ENCODE data around the gene SNX32. TPM values are rescaled to one million over a fixed set of nuclear protein-coding genes. Genes with fewer than 3 reads are reported as not detected.

The SNX32 gene
- total RNA-seq, 4 donors from 2014 or later = 0.58 to 2.6 TPM; not detected in 2

DNA sequence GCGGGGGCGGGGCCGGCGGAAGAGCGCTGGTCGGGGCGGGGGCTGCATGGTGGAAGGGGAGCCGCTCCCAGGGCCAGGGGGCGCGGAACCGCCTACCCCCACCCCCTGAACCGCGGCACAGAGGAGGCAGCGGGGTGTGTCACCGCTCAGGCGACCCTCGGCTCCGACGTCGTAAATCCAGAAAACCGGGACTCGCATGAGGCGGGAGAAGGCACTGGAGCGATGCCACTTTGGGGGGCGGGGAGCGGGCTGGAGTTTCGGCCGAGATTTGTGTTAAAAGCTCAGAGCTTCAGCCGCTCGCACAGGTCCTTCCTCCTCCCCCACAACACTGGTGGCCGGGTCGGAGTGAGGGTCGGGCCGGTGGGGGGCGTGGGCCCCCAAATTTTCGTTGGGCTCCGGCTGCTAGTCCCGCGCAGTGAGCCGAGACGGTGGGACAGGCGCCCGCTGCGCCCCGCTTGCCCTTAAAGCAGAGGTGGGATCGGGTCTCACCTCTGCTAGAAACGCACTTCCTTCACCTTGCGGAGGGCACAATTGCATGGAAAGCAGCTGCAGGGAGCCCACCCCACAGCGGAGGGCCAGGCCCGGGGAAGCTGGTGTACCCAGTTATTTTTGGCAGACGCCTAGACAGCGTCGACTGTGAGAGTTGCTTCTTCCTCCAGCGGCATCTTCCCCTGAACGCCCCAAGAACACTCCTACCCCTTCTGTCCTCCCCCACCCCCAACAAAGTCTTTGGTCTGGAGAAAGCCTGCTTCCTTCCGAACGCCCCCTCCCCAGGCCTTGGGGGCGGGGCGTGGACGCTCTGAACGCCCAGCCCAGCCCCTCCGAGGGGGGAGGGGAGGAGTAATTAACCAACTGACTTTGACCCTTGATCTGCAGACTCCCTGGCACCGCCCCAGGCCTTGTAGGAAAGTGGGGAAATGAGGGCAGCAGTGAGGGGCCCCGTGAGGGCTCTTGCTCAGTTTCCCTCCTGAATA lies 45.8 kb upstream of the SNX32 start:
- DNase-seq = no peak
- TF ChIP-seq, protein P1, sequence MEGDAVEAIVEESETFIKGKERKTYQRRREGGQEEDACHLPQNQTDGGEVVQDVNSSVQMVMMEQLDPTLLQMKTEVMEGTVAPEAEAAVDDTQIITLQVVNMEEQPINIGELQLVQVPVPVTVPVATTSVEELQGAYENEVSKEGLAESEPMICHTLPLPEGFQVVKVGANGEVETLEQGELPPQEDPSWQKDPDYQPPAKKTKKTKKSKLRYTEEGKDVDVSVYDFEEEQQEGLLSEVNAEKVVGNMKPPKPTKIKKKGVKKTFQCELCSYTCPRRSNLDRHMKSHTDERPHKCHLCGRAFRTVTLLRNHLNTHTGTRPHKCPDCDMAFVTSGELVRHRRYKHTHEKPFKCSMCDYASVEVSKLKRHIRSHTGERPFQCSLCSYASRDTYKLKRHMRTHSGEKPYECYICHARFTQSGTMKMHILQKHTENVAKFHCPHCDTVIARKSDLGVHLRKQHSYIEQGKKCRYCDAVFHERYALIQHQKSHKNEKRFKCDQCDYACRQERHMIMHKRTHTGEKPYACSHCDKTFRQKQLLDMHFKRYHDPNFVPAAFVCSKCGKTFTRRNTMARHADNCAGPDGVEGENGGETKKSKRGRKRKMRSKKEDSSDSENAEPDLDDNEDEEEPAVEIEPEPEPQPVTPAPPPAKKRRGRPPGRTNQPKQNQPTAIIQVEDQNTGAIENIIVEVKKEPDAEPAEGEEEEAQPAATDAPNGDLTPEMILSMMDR (IDR thresholded peaks at IDR 0.05) = no peak
- TF ChIP-seq POLR2A (IDR thresholded peaks at IDR 0.05) = no peak
- H3K27ac ChIP-seq = no peak overlapping the region
- H3K27me3 ChIP-seq = peaks cover 10 to 27% of the 10 kb centered on the region in 2 donors
- H3K36me3 ChIP-seq = no peaks in the 10 kb centered on the region
- H3K4me1 ChIP-seq = peaks cover 0 to 8% of the 10 kb centered on the region in 2 donors
- no peak overlapping the region for H3K4me3 ChIP-seq
- no peaks in the 10 kb centered on the region for H3K9me3 ChIP-seq
- intact Hi-C loops (cut with DNase I; ENCODE audit: low total_unique reads) = no loop called here

- no peak for TF ChIP-seq POLR2A (IDR thresholded peaks at IDR 0.05)
- TF ChIP-seq, protein P1 (IDR thresholded peaks at IDR 0.05) = no peak
- Histone ChIP-seq H3K27ac (no peak overlapping the region), H3K27me3 (peaks cover 10 to 27% of the 10 kb centered on the region in 2 donors)
Measured at GRCh38 chr11:65788821-65789220, 44.9 kb upstream of the SNX32 start.

GRCh38 chr11:65789230-65790103 lies 44.3 kb upstream of the SNX32 start:
- H3K27me3 ChIP-seq = peaks cover 10 to 27% of the 10 kb centered on the region in 2 donors

More at GRCh38 chr11:65788821-65789220, 44.9 kb upstream of the SNX32 start:
- H3K4me1 ChIP-seq = peaks cover 0 to 8% of the 10 kb centered on the region in 2 donors
- DNase-seq = no peak
- intact Hi-C loops (cut with DNase I; ENCODE audit: low total_unique reads) = no loop called here
- no peak overlapping the region for H3K4me3 ChIP-seq
- no peaks in the 10 kb centered on the region for H3K9me3 ChIP-seq
- H3K36me3 ChIP-seq = no peaks in the 10 kb centered on the region

DNA sequence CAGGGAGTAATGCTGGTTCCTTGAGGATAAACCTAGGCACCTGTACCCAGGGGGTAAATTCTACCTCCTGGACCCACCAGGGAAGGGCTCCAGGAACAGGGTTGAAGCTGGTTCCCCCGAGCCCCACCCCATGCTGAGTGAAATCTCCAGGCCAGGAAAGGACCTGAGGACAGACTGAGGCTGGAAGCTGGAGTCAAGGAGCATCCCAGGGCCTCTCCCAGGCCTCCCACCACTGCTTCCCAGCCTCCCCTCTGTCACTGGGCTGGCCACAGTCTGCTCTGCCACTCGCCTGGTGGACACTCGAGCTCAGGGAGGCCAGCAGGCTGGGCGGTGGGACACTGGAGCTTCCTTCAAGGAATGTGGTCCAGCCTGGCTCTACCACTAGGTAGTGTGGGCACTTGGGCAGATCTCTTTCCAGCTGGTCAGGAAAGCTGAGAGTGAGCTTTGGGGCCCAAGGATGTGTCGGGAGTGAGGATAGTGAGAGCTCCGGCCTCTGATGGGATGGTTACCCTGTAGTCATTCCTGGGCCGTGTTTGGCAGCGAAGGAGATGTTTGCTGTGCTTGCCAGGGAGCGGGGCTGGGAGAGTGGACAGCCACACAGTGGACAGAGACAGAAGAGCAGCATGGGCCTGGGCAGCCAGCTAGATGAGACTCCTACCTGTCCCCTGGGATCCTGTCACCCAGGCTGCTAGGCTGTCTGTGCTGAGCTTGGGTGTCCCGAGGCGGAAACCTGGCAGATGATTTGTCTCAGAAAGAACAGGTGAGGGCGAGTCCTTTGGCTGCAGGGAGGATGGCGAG lies 43.5 kb upstream of the SNX32 start:
- no peak for DNase-seq
- Histone ChIP-seq H3K4me1 (peaks cover 0 to 8% of the 10 kb centered on the region in 2 donors), H3K4me3 (no peak overlapping the region), H3K9me3 (no peaks in the 10 kb centered on the region), H3K27me3 (peaks cover 7 to 27% of the 10 kb centered on the region in 2 donors), H3K27ac (no peak overlapping the region), H3K36me3 (no peaks in the 10 kb centered on the region)
- TF ChIP-seq POLR2A (IDR thresholded peaks at IDR 0.05) = no peak
- TF ChIP-seq, protein P1 (IDR thresholded peaks at IDR 0.05) = no peak
- intact Hi-C loops (cut with DNase I; ENCODE audit: low total_unique reads) = no loop called here

More at GRCh38 chr11:65789230-65790103, 44.3 kb upstream of the SNX32 start:
- no peak overlapping the region for H3K4me3 ChIP-seq
- H3K9me3 ChIP-seq = no peaks in the 10 kb centered on the region
- intact Hi-C loops (cut with DNase I; ENCODE audit: low total_unique reads) = no loop called here
- H3K36me3 ChIP-seq = no peaks in the 10 kb centered on the region
- H3K27ac ChIP-seq = no peak overlapping the region
- H3K4me1 ChIP-seq = peaks cover 0 to 8% of the 10 kb centered on the region in 2 donors
- TF ChIP-seq, protein P1 (IDR thresholded peaks at IDR 0.05) = no peak
- no peak for TF ChIP-seq POLR2A (IDR thresholded peaks at IDR 0.05)
- no peak for DNase-seq

Measured in uterus (tissue), 4 donors.